Gastrocnemius medialis (tissue), 4 donors: ENCODE measurements around the gene IRX6. TPM values are rescaled to one million over a fixed set of nuclear protein-coding genes. Genes with fewer than 3 reads are reported as not detected.

ENCODE experiments used
- ATAC-seq, 2 donors: fragments of 150-250 bp; one replicate each; pipeline ENCODE4 v1.9.1; 2016
- DNase-seq, 2 donors: peaks; one replicate each; pipeline ENCODE4 v3.0.0-alpha.2; 2019
- H3K27ac ChIP-seq, 4 donors: fragments of 200-600 bp; sonication (generic); 1 replicate in 1 of 4; 2 replicates in 3 of 4; pipeline ENCODE4 v1.5.1; 2016 to 2018; ENCODE audit warnings: mild to moderate bottlenecking in 2 of 4, moderate library complexity in 1 of 4
- H3K27me3 ChIP-seq, 3 donors: fragments of 200-600 bp; sonication (generic) in 2 of 3; 1 replicate in 1 of 3; 2 replicates in 2 of 3; pipeline versions ENCODE4 v1.5.1 to v1.6.0; 2016 to 2019; ENCODE audit warnings: mild to moderate bottlenecking in 1 of 3, moderate library complexity in 1 of 3
- H3K36me3 ChIP-seq, 2 donors: fragments of 200-600 bp; sonication (generic) in 1 of 2; one replicate each; pipeline ENCODE4 v1.5.1; 2017 to 2018
- H3K4me1 ChIP-seq, 2 donors: fragments of 200-600 bp; sonication (generic) in 1 of 2; one replicate each; pipeline ENCODE4 v1.5.1; 2016 to 2017; ENCODE audit warnings: mild to moderate bottlenecking in 2 of 2
- H3K4me3 ChIP-seq, 4 donors: fragments of 200-600 bp; sonication (generic) in 3 of 4; 1 replicate in 1 of 4; 2 replicates in 3 of 4; pipeline ENCODE4 v1.5.1; 2016 to 2019; ENCODE audit warnings: mild to moderate bottlenecking in 2 of 4
- H3K9me3 ChIP-seq, 3 donors: fragments of 200-600 bp; sonication (generic) in 2 of 3; 1 replicate in 1 of 3; 2 replicates in 2 of 3; pipeline ENCODE4 v1.5.1; 2016 to 2019
- POLR2A ChIP-seq, 2 donors: fragments of 450-650 bp; IDR thresholded peaks; one replicate each; pipeline ENCODE4 v1.6.1; 2017; ENCODE audit warnings: antibody characterized with exemption in 2 of 2, mild to moderate bottlenecking in 2 of 2, moderate library complexity in 2 of 2
- in situ Hi-C, 4 donors: fragments of 200-750 bp; cut with MboI; loops; one replicate each; pipeline versions ENCODE4 v1.15.0 to v1.8.0; 2017; ENCODE audit warnings: low sequenced_read_pairs in 4 of 4
- intact Hi-C: fragments of 100-400 bp; cut with DNase I; formaldehyde crosslinking; loops from one replicate; pipeline ENCODE4 v1.15.1; 2023; ENCODE audit warnings: low total_unique reads
- total RNA-seq, 4 donors: library from RNA; depleted of rRNA; stranded (reverse); fragments of >200 nt; gene quantifications; one replicate each; pipeline versions ENCODE4 v1.1.0 to v1.2.3, GENCODE V29; 2016
- TF ChIP-seq, protein P1 (sequence below), 5 experiments: fragments of 450-650 bp in 3 of 5; fragments of 200-600 bp in 2 of 5; sonication (generic) in 2 of 5; IDR thresholded peaks in 4 of 5; conservative IDR thresholded peaks in 1 of 5; 1 replicate in 4 of 5; 2 replicates in 1 of 5; pipeline ENCODE4 v1.5.1; 2016 to 2019; ENCODE audit warnings: antibody characterized with exemption in 5 of 5, mild to moderate bottlenecking in 3 of 5, moderate library complexity in 3 of 5

IRX6 gene
- total RNA-seq, 4 donors from 2014 or later = 0.39 to 3.8 (median 1.4) TPM

DNA sequence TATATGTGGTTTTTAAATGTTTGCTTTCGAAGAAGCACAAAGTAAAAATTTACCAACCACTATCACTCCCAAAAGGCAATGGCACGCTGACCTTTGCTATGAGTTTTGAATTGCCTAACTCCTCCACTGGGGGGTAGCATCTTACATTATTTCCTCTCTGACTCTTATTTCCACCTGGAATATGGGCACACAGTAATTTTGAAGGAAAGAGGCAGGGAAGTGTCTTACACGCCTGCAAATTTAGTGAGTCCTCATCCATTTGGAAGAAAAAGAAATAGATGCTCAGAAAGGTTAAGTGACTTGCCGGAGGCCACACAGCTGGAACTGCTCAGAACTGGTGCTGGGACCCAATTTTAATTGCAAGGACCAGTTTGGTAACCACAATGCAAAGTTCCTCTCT, 29.9 kb upstream of the IRX6 start:
- H3K4me1 ChIP-seq = peaks cover 4 to 7% of the 10 kb centered on the region in 2 donors
- no peak overlapping the region for H3K4me3 ChIP-seq
- DNase-seq (no peak), ATAC-seq (no peak)
- no peaks in the 10 kb centered on the region for H3K27me3 ChIP-seq
- in situ Hi-C loops (no loop called here), intact Hi-C loops (loop anchor here (2.0 kb wide), 1 partner anchor 29 kb away; no protein-coding TSS in a partner anchor)
- peak overlapping the region in 2 of 4 donors; percentile 39 to 70 for H3K27ac ChIP-seq
- H3K9me3 ChIP-seq = no peaks in the 10 kb centered on the region
- no peaks in the 10 kb centered on the region for H3K36me3 ChIP-seq
- no peak for TF ChIP-seq POLR2A (IDR thresholded peaks at IDR 0.05)
- TF ChIP-seq, protein P1, sequence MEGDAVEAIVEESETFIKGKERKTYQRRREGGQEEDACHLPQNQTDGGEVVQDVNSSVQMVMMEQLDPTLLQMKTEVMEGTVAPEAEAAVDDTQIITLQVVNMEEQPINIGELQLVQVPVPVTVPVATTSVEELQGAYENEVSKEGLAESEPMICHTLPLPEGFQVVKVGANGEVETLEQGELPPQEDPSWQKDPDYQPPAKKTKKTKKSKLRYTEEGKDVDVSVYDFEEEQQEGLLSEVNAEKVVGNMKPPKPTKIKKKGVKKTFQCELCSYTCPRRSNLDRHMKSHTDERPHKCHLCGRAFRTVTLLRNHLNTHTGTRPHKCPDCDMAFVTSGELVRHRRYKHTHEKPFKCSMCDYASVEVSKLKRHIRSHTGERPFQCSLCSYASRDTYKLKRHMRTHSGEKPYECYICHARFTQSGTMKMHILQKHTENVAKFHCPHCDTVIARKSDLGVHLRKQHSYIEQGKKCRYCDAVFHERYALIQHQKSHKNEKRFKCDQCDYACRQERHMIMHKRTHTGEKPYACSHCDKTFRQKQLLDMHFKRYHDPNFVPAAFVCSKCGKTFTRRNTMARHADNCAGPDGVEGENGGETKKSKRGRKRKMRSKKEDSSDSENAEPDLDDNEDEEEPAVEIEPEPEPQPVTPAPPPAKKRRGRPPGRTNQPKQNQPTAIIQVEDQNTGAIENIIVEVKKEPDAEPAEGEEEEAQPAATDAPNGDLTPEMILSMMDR (IDR thresholded peaks at IDR 0.05 in 4 of 5, conservative IDR thresholded peaks at IDR 0.05 in 1 of 5) = no peak

DNA sequence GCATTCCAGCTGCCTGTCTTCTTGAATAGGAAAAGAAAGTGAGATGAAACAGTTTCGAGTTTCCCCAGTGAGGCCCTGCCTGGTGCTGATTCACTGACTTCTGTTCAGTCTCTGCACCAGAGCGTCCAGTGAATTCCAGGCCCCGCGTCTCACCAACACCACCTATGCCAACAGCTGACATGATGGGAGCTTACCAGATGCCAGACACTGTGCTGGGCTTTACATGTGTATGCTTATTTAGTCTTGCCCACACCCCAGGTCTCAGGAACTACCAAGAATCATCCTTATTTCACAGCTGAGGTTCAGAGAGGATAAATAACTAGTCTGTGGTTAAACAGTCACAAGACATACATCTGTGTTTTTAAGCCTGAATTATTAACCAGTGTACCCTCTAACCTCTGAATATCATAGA, 29.1 kb upstream of the IRX6 start:
- Histone ChIP-seq H3K27ac (peak overlapping the region; percentile 29 to 70 (median 36)), H3K4me1 (peaks cover 4 to 7% of the 10 kb centered on the region in 2 donors), H3K4me3 (no peak overlapping the region), H3K9me3 (no peaks in the 10 kb centered on the region), H3K27me3 (no peaks in the 10 kb centered on the region), H3K36me3 (no peaks in the 10 kb centered on the region)
- DNase-seq (peak; percentile 27), ATAC-seq (peak; percentile 45 to 61)
- in situ Hi-C loops (no loop called here), intact Hi-C loops (loop anchor here (2.0 kb wide), 1 partner anchor 28 kb away; no protein-coding TSS in a partner anchor)
- TF ChIP-seq, protein P1 (IDR thresholded peaks at IDR 0.05 in 4 of 5, conservative IDR thresholded peaks at IDR 0.05 in 1 of 5) = no peak
- no peak for TF ChIP-seq POLR2A (IDR thresholded peaks at IDR 0.05)

DNA sequence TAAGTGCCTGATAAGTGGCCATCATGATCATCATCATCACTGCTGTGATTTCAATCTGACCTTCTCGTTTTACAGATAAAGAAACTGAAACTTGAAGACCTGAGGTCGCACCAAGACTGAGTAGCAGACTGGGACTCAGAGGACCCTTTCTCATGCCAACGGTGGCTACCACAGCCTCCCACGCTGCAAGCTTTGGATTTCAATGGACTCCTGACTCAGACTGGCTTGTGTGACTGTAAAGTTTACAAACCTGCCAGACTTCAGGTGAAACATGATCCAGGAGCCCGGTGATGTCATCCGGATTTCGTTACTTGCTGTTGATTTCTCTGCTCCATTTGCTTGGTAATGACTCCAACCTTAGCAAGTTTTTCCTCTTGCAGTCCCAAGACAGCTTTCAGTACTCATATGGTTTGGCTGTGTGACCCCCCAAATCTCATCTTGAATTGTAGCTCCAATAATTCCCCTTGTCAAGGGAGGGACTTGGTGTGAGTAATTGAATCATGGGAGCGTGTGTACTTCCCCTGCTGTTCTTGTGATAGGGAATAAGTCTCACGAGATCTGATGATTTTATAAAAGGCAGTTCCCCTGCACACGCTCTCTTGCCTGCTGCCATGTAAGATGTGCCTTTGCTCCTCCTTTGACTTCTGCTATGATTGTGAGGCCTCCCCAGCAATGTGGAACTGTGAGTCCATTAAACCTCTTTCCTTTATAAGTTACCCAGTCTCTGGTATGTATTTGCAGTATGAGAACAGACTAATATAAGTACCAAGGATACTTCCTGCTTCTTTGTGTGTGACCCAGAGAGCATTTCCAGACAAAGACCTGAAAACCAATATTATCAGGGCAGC, 26.7 kb upstream of the IRX6 start:
- in situ Hi-C loops = no loop called here
- intact Hi-C loops = loop anchor here (1.0 kb wide), 1 partner anchor 25 kb away; no protein-coding TSS in a partner anchor
- Histone ChIP-seq H3K4me3 (no peak overlapping the region), H3K9me3 (no peaks in the 10 kb centered on the region), H3K4me1 (peaks cover 4 to 7% of the 10 kb centered on the region in 2 donors), H3K27ac (peak overlapping the region; percentile 57 to 72 (median 64)), H3K27me3 (no peaks in the 10 kb centered on the region), H3K36me3 (no peaks in the 10 kb centered on the region)
- DNase-seq = peak; percentile 42 to 64
- peak; percentile 95 for ATAC-seq
- peak in 1 of 2 donors; percentile 33 for TF ChIP-seq POLR2A (IDR thresholded peaks at IDR 0.05)
- TF ChIP-seq, protein P1 (IDR thresholded peaks at IDR 0.05 in 4 of 5, conservative IDR thresholded peaks at IDR 0.05 in 1 of 5) = no peak

DNA sequence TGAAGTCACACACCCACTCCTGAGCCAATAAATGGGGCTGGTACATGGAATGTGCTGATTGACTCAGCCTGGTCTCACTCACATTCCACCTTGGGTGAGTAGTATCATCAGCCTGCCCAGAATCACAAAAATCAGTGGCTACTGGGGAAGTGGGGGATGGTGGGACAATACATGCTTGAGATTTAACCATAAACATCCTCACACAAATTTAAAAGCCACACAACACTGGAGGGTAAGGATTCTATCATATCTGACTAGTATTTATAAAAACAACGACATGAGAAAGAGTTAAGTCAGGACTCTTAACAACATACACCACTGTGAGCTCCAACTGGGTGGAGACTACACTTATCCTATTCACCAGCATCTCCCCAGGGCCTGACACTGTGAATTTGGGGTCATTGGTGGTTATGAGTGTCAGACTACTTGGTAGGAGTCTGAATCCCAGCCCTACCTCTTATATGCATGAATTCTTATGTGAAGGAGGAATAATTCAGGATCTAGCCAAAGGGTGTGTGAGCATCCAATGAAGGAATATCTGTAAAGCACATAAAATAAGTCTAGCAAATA, 26.0 kb upstream of the IRX6 start:
- Histone ChIP-seq H3K4me1 (peaks cover 4 to 7% of the 10 kb centered on the region in 2 donors), H3K9me3 (no peaks in the 10 kb centered on the region), H3K4me3 (no peak overlapping the region), H3K27ac (peak overlapping the region in 3 of 4 donors; percentile 57 to 72 (median 66)), H3K36me3 (no peaks in the 10 kb centered on the region), H3K27me3 (peaks cover 0 to 3% (median 0%) of the 10 kb centered on the region in 3 donors)
- ATAC-seq = no peak
- in situ Hi-C loops = no loop called here
- intact Hi-C loops = loop anchor here (1.0 kb wide), 1 partner anchor 26 kb away; no protein-coding TSS in a partner anchor
- TF ChIP-seq POLR2A (IDR thresholded peaks at IDR 0.05) = no peak
- TF ChIP-seq, protein P1 (IDR thresholded peaks at IDR 0.05 in 4 of 5, conservative IDR thresholded peaks at IDR 0.05 in 1 of 5) = no peak
- DNase-seq = no peak
